Stimulated activated naive B cell treated with anti-CD40 and anti-IgM and Interleukin-4, amounts not matched to agents 10 μg/mL and 1 μg/mL and 100 μg/mL, for 72 hours (primary cell): ENCODE measurements around the gene PTPN6.

Source experiments
- ATAC-seq, 2 donors: fragments of 150-1000 bp; cut with Tn5 transposase; replicated peaks; 2 replicates each; pipeline ENCODE4 v1.10.0; 2021; ENCODE audit warnings: moderate library complexity in 1 of 2
- DNase-seq: peaks from one replicate; pipeline ENCODE4 v3.0.0; 2021
- H3K27ac Mint-ChIP-seq: one replicate; pipeline ENCODE4 v1.8.0; 2022; ENCODE audit warnings: mild to moderate bottlenecking, mixed read lengths
- H3K27me3 Mint-ChIP-seq, 2 donors: one replicate each; pipeline ENCODE4 v1.8.0; 2022; ENCODE audit warnings: mixed read lengths in 2 of 2
- H3K36me3 Mint-ChIP-seq, 2 donors: one replicate each; pipeline ENCODE4 v1.8.0; 2022; ENCODE audit warnings: mixed read lengths in 2 of 2, mild to moderate bottlenecking in 1 of 2
- H3K4me1 Mint-ChIP-seq, 2 donors: one replicate each; pipeline ENCODE4 v1.8.0; 2022; ENCODE audit warnings: mixed read lengths in 2 of 2, mild to moderate bottlenecking in 1 of 2
- H3K4me3 Mint-ChIP-seq, 2 donors: one replicate each; pipeline ENCODE4 v1.8.0; 2022; ENCODE audit warnings: mild to moderate bottlenecking in 2 of 2, mixed read lengths in 2 of 2, moderate library complexity in 1 of 2
- H3K9me3 Mint-ChIP-seq, 2 donors: one replicate each; pipeline ENCODE4 v1.8.0; 2022; ENCODE audit warnings: mixed read lengths in 2 of 2, mild to moderate bottlenecking in 1 of 2

PTPN6 gene

DNA sequence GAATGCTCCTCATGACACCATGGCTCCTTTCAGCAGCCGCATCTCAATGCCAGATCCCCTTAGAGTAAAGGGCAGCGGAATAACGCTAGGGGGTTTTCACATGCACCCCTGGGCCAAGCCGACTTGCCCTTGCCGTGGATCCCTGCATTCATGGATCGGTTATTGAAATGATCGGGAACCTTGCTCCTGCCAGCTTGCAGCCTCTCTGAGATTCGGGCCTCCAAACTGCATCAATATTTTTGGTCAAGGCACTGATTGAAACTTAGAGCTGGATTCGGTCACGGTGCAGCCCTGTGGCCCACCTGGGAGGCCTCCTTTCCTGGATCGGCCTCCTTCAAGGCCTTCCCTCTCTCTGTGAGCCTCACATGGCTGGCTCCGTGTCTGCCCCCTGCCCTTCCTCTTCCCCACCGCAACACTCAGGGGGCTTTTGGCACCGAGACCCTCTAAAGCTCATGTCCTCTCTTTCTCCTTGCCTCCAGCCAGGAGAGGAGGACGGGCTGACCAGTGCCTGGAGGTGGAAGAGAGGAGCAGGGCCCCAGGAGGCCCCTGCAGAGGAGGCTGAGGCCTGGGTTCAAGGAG, 1.8 kb downstream of the PTPN6 start:
- peaks cover 66 to 86% of the 10 kb centered on the region in 2 donors for H3K4me1 Mint-ChIP-seq
- H3K4me3 Mint-ChIP-seq: peak overlapping the region; percentile 93 to 98
- peaks cover 58 to 73% of the 10 kb centered on the region in 2 donors for H3K36me3 Mint-ChIP-seq
- no peak for DNase-seq
- no peak for ATAC-seq
- no peaks in the 10 kb centered on the region for H3K9me3 Mint-ChIP-seq
- H3K27me3 Mint-ChIP-seq: no peaks in the 10 kb centered on the region
- peak overlapping the region; percentile 100 for H3K27ac Mint-ChIP-seq

- peaks cover 69 to 86% of the 10 kb centered on the region in 2 donors for H3K4me1 Mint-ChIP-seq
- peak overlapping the region; percentile 100 for H3K27ac Mint-ChIP-seq
- peak; percentile 87 for DNase-seq
- H3K36me3 Mint-ChIP-seq: peaks cover 62 to 77% of the 10 kb centered on the region in 2 donors
- no peaks in the 10 kb centered on the region for H3K27me3 Mint-ChIP-seq
- ATAC-seq: peak; percentile 51
- no peaks in the 10 kb centered on the region for H3K9me3 Mint-ChIP-seq
- H3K4me3 Mint-ChIP-seq: peak overlapping the region; percentile 93 to 98
Measured at GRCh38 chr12:6953442-6954315, 2.5 kb downstream of the PTPN6 start.

- DNase-seq (no peak), ATAC-seq (no peak)
- Mint-ChIP-seq H3K27me3 (no peaks in the 10 kb centered on the region), H3K9me3 (no peaks in the 10 kb centered on the region), H3K4me1 (peaks cover 69 to 86% of the 10 kb centered on the region in 2 donors), H3K27ac (peak overlapping the region; percentile 100), H3K36me3 (peaks cover 71 to 82% of the 10 kb centered on the region in 2 donors), H3K4me3 (peak overlapping the region; percentile 93 to 98)
Measured at GRCh38 chr12:6954316-6955107, 3.4 kb downstream of the PTPN6 start.

DNA sequence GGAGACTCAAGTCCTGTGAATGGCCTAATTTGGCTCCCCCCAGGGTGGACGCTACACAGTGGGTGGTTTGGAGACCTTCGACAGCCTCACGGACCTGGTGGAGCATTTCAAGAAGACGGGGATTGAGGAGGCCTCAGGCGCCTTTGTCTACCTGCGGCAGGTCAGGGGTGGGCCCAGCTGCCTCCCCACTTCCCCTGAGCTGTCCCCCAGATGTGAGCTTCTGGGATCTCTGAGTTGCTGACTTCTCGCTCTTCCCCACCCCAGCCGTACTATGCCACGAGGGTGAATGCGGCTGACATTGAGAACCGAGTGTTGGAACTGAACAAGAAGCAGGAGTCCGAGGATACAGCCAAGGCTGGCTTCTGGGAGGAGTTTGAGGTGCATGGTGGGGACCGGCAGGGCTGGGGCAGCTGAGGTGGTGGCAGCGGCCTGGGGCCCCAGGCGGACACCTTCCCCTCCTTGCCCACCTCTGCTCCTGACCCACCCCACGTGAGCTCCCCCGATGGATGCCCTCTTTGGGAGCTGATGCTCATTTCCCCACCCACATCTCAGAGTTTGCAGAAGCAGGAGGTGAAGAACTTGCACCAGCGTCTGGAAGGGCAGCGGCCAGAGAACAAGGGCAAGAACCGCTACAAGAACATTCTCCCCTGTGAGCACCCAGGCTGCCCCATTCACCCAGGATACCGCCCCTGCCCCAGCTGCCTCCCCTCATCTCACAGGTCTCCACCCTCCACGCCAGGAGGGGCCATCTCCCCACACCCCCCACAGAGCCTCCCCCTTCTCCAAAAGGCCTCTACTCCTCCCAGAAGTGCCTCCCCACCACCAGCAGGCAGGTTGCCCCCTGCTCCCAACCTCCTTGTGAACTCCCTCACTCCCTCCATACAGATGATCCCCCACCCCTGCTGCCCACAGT, 4.2 kb downstream of the PTPN6 start:
- DNase-seq (no peak), ATAC-seq (no peak)
- Mint-ChIP-seq H3K27ac (peak overlapping the region; percentile 100), H3K4me1 (peaks cover 70 to 86% of the 10 kb centered on the region in 2 donors), H3K9me3 (no peaks in the 10 kb centered on the region), H3K27me3 (no peaks in the 10 kb centered on the region), H3K4me3 (peak overlapping the region; percentile 93 to 98), H3K36me3 (peaks cover 79 to 89% of the 10 kb centered on the region in 2 donors)

GRCh38 chr12:6956021-6956727, 5.0 kb downstream of the PTPN6 start:
- no peaks in the 10 kb centered on the region for H3K9me3 Mint-ChIP-seq
- H3K36me3 Mint-ChIP-seq: peaks cover 83 to 94% of the 10 kb centered on the region in 2 donors
- ATAC-seq (no peak), DNase-seq (no peak)
- peak overlapping the region; percentile 93 to 98 for H3K4me3 Mint-ChIP-seq
- H3K27me3 Mint-ChIP-seq: no peaks in the 10 kb centered on the region
- H3K4me1 Mint-ChIP-seq: peaks cover 71 to 86% of the 10 kb centered on the region in 2 donors
- peak overlapping the region; percentile 100 for H3K27ac Mint-ChIP-seq

- Mint-ChIP-seq H3K36me3 (peaks cover 79 to 96% of the 10 kb centered on the region in 2 donors), H3K27ac (peak overlapping the region; percentile 100), H3K4me1 (peaks cover 81 to 97% of the 10 kb centered on the region in 2 donors), H3K9me3 (no peaks in the 10 kb centered on the region), H3K4me3 (peak overlapping the region; percentile 93 to 98), H3K27me3 (no peaks in the 10 kb centered on the region)
- ATAC-seq: no peak
- DNase-seq: no peak
Measured at GRCh38 chr12:6957151-6957701, 6.1 kb downstream of the PTPN6 start.

GRCh38 chr12:6957741-6958608, 6.8 kb downstream of the PTPN6 start:
- Mint-ChIP-seq H3K4me1 (peaks cover 88 to 100% of the 10 kb centered on the region in 2 donors), H3K4me3 (peak overlapping the region; percentile 89), H3K27me3 (no peaks in the 10 kb centered on the region), H3K9me3 (no peaks in the 10 kb centered on the region), H3K36me3 (peaks cover 78 to 95% of the 10 kb centered on the region in 2 donors), H3K27ac (peak overlapping the region; percentile 98)
- DNase-seq: no peak
- ATAC-seq: no peak

GRCh38 chr12:6958609-6959057, 7.5 kb downstream of the PTPN6 start:
- peaks cover 72 to 92% of the 10 kb centered on the region in 2 donors for H3K36me3 Mint-ChIP-seq
- peaks cover 88 to 97% of the 10 kb centered on the region in 2 donors for H3K4me1 Mint-ChIP-seq
- H3K27ac Mint-ChIP-seq: peak overlapping the region; percentile 98
- H3K27me3 Mint-ChIP-seq: no peaks in the 10 kb centered on the region
- DNase-seq: no peak
- ATAC-seq: no peak
- H3K4me3 Mint-ChIP-seq: peak overlapping the region; percentile 89
- H3K9me3 Mint-ChIP-seq: no peaks in the 10 kb centered on the region

DNA sequence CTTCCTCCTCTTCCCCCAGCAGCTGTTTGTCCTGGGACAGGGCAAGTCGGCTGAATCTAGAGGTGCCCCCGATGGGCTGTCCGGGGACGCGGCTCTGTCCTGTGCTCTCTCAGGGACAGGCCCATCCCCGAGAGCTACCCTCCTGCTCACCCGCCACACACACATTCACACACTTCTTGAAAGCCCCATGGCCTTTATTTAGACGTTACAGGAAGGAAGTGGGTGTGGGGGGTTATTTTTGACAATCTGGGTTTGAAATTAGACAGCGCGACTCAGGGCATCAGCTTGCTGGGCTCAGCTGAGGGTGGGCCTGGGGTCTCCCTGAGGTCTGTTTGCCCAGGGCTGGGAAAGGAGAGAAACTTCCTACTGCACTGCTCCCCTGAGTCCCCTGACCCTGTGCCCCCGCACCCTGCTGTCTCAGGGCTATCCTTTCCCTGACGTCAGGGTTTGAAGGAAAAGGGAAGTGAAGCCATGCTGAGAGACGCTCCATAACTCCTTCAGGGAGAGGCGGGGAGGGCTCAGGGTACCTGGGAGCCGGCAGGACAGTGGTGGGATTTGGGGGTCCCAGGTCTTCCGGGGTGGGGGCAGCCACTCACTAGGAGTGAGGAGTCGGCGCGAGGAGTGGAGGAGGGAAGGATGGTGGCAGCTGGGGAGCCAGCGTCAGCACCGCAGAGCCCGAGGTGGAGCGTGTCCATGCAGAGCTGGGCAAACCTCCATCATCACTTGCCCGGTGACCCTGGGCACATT, 8.1 kb downstream of the PTPN6 start:
- DNase-seq (peak; percentile 80), ATAC-seq (peak; percentile 68 to 71)
- Mint-ChIP-seq H3K9me3 (no peaks in the 10 kb centered on the region), H3K4me3 (peak overlapping the region; percentile 89), H3K4me1 (peaks cover 84 to 96% of the 10 kb centered on the region in 2 donors), H3K27ac (peak overlapping the region; percentile 98), H3K36me3 (peaks cover 68 to 86% of the 10 kb centered on the region in 2 donors), H3K27me3 (no peaks in the 10 kb centered on the region)

GRCh38 chr12:6959805-6960592, 8.8 kb downstream of the PTPN6 start:
- ATAC-seq: no peak
- Mint-ChIP-seq H3K36me3 (peaks cover 60 to 82% of the 10 kb centered on the region in 2 donors), H3K4me1 (peaks cover 78 to 96% of the 10 kb centered on the region in 2 donors), H3K27me3 (no peaks in the 10 kb centered on the region), H3K27ac (peak overlapping the region; percentile 98), H3K9me3 (no peaks in the 10 kb centered on the region), H3K4me3 (peak overlapping the region; percentile 89)
- no peak for DNase-seq
